Measurements from ENCODE around the gene BTG1.

DNA sequence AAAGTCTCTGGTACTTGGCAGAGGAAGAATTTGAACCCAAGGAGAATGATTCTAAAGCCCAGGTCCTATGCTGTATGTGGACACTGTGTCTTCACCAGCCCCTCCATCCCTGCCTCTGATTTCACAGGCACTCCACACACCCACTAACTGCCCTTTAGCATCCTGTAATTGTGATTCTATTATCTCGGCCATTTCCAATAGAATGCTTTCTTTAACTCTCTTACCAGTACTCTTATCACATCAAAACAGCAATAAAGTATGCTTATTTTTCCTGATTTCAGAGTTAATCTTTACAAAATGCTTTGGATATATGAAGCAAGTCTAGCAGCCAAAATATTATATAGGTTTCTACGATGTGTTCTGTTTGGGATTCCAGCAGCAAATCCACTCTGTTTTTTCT, 37.9 kb upstream of the BTG1 start:
- TF ChIP-seq, protein P1, sequence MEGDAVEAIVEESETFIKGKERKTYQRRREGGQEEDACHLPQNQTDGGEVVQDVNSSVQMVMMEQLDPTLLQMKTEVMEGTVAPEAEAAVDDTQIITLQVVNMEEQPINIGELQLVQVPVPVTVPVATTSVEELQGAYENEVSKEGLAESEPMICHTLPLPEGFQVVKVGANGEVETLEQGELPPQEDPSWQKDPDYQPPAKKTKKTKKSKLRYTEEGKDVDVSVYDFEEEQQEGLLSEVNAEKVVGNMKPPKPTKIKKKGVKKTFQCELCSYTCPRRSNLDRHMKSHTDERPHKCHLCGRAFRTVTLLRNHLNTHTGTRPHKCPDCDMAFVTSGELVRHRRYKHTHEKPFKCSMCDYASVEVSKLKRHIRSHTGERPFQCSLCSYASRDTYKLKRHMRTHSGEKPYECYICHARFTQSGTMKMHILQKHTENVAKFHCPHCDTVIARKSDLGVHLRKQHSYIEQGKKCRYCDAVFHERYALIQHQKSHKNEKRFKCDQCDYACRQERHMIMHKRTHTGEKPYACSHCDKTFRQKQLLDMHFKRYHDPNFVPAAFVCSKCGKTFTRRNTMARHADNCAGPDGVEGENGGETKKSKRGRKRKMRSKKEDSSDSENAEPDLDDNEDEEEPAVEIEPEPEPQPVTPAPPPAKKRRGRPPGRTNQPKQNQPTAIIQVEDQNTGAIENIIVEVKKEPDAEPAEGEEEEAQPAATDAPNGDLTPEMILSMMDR (IDR thresholded peaks at IDR 0.05; ENCODE audit: low read depth, low read length, missing input control), result no peak
- TF ChIP-seq, protein P2, sequence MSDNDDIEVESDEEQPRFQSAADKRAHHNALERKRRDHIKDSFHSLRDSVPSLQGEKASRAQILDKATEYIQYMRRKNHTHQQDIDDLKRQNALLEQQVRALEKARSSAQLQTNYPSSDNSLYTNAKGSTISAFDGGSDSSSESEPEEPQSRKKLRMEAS (IDR thresholded peaks at IDR 0.05), result no peak
- TF ChIP-seq, protein P3, sequence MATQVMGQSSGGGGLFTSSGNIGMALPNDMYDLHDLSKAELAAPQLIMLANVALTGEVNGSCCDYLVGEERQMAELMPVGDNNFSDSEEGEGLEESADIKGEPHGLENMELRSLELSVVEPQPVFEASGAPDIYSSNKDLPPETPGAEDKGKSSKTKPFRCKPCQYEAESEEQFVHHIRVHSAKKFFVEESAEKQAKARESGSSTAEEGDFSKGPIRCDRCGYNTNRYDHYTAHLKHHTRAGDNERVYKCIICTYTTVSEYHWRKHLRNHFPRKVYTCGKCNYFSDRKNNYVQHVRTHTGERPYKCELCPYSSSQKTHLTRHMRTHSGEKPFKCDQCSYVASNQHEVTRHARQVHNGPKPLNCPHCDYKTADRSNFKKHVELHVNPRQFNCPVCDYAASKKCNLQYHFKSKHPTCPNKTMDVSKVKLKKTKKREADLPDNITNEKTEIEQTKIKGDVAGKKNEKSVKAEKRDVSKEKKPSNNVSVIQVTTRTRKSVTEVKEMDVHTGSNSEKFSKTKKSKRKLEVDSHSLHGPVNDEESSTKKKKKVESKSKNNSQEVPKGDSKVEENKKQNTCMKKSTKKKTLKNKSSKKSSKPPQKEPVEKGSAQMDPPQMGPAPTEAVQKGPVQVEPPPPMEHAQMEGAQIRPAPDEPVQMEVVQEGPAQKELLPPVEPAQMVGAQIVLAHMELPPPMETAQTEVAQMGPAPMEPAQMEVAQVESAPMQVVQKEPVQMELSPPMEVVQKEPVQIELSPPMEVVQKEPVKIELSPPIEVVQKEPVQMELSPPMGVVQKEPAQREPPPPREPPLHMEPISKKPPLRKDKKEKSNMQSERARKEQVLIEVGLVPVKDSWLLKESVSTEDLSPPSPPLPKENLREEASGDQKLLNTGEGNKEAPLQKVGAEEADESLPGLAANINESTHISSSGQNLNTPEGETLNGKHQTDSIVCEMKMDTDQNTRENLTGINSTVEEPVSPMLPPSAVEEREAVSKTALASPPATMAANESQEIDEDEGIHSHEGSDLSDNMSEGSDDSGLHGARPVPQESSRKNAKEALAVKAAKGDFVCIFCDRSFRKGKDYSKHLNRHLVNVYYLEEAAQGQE (IDR thresholded peaks at IDR 0.05), result no peak
- TF ChIP-seq, protein P4, sequence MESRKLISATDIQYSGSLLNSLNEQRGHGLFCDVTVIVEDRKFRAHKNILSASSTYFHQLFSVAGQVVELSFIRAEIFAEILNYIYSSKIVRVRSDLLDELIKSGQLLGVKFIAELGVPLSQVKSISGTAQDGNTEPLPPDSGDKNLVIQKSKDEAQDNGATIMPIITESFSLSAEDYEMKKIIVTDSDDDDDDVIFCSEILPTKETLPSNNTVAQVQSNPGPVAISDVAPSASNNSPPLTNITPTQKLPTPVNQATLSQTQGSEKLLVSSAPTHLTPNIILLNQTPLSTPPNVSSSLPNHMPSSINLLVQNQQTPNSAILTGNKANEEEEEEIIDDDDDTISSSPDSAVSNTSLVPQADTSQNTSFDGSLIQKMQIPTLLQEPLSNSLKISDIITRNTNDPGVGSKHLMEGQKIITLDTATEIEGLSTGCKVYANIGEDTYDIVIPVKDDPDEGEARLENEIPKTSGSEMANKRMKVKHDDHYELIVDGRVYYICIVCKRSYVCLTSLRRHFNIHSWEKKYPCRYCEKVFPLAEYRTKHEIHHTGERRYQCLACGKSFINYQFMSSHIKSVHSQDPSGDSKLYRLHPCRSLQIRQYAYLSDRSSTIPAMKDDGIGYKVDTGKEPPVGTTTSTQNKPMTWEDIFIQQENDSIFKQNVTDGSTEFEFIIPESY (IDR thresholded peaks at IDR 0.05), result no peak
- TF ChIP-seq GABPA (IDR thresholded peaks at IDR 0.05 in 1 of 2, conservative IDR thresholded peaks at IDR 0.05 in 1 of 2) (no peak), JUND (IDR thresholded peaks at IDR 0.05) (no peak), EGR1 (IDR thresholded peaks at IDR 0.05; ENCODE audit: low read depth in 2 of 2) (no peak), TAF1 (conservative IDR thresholded peaks at IDR 0.05) (no peak), YY1 (IDR thresholded peaks at IDR 0.05) (no peak)
- TF ChIP-seq, protein P5, sequence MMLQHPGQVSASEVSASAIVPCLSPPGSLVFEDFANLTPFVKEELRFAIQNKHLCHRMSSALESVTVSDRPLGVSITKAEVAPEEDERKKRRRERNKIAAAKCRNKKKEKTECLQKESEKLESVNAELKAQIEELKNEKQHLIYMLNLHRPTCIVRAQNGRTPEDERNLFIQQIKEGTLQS (IDR thresholded peaks at IDR 0.05), result no peak

Data from liver (tissue), 3 donors.